ENCODE measurements around the gene MATN1.

DNA sequence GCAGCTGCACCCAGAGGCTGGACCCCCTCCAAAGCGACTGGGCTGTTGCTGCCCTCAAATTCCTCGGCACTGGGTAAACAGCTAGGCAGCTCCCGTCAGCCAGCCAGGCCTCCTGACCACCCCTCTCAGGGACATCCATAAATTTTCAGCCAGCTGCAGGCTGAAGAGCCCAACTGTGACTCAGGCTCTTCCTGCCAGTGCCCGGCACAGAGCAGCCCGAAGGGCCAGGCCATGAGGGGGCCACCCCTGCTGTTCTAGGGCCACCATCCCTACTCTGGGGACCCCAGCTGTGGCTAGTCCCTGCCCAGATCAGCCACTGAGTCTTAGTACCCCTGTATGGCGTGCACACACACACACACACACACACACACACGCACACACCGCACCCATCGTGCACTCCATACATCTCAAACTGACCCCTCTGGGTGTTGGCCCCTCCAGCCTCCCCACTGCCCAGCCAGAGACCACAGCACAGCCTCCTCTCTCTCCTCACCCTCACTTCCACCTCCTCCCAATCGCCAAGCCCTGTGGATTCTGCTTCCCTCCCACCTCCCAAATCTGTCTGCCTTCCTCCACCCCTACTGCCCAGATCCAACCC lies 40.4 kb upstream of the MATN1 start:
- TF ChIP-seq CTCF (IDR thresholded peaks at IDR 0.05; ENCODE audit: low read length) (no peak), EZH2 (IDR thresholded peaks at IDR 0.05; ENCODE audit: borderline replicate concordance, low read length) (no peak)
